Endothelial cell of umbilical vein (primary cell): ENCODE data around the gene ITPRIPL2. TPM values are rescaled to one million over a fixed set of nuclear protein-coding genes. Genes with fewer than 3 reads are reported as not detected.

Experiments
- BruUV-seq: library from RNA; stranded (reverse); fragments of 400-500 nt; replicated peaks from 2 replicates; lab custom pipeline; 2021; lab: Mats Ljungman, UMichigan
- CTCF ChIA-PET: fragments of 300-600, 350-600 bp; sonication (Branson Sonifier 250); formaldehyde crosslinking; loops from one replicate; lab custom pipeline; 2021; ENCODE audit warnings: antibody characterized with exemption, inconsistent platforms; lab: Charles Lee
- POLR2A ChIA-PET: fragments of 300-600, 350-600 bp; sonication (Branson Sonifier 250); formaldehyde crosslinking; loops from one replicate; lab custom pipeline; 2021; ENCODE audit warnings: antibody characterized with exemption, inconsistent platforms; lab: Charles Lee
- DNase-seq: peaks from one replicate; pipeline ENCODE4 v3.0.0-alpha.2; 2011; ENCODE audit warnings: low read depth, low spot score
- FAIRE-seq: peaks from 2 replicates; lab custom pipeline; 2011; peaks lifted over from hg19 to GRCh38; lab: Jason Lieb, UNC
- H2AFZ ChIP-seq: 2 replicates; pipeline ENCODE4 v1.6.0; 2012; ENCODE audit warnings: low read depth, low read length, control low read depth, inconsistent platforms
- H3K27ac ChIP-seq: 2 replicates; pipeline ENCODE4 v1.5.1; 2011; ENCODE audit warnings: low read depth, mild to moderate bottlenecking, control low read depth, low read length, moderate library complexity; ENCODE audit not compliant: insufficient read depth
- H3K27me3 ChIP-seq, 2 experiments: 2 replicates each; pipeline versions ENCODE4 v1.6.0 to v1.6.1; 2011; ENCODE audit warnings: low read length in 2 of 2, mixed read lengths in 1 of 2; ENCODE audit not compliant: control insufficient read depth in 2 of 2, insufficient read depth in 2 of 2
- H3K36me3 ChIP-seq, 2 experiments: 2 replicates in 1 of 2; 3 replicates in 1 of 2; pipeline ENCODE4 v1.5.1; 2011; ENCODE audit warnings: low read length in 2 of 2, mild to moderate bottlenecking in 1 of 2, moderate library complexity in 1 of 2; ENCODE audit not compliant: control insufficient read depth in 2 of 2, insufficient read depth in 2 of 2; ENCODE audit errors: extremely low read depth in 1 of 2
- H3K4me1 ChIP-seq: 3 replicates; pipeline ENCODE4 v1.5.1; 2011; ENCODE audit warnings: mild to moderate bottlenecking, low read length; ENCODE audit not compliant: control insufficient read depth, insufficient read depth; ENCODE audit errors: extremely low read depth
- H3K4me2 ChIP-seq: 2 replicates; pipeline ENCODE4 v1.6.1; 2011; ENCODE audit warnings: low read length, control low read depth, mixed read lengths; ENCODE audit not compliant: insufficient read depth
- H3K4me3 ChIP-seq, 3 experiments: fragments of 200-600 bp in 1 of 3; sonication (generic), shearing (Covaris generic) in 1 of 3; replicated peaks in 1 of 3; 2 replicates each; pipeline ENCODE4 v1.5.1; 2011 to 2016; ENCODE audit warnings: control low read depth in 3 of 3, low read length in 3 of 3, mild to moderate bottlenecking in 2 of 3, inconsistent platforms in 1 of 3, low read depth in 1 of 3, moderate library complexity in 1 of 3; ENCODE audit not compliant: insufficient read depth in 1 of 3
- H3K79me2 ChIP-seq: 2 replicates; pipeline ENCODE4 v1.6.0; 2012; ENCODE audit warnings: low read length, inconsistent platforms; ENCODE audit not compliant: control insufficient read depth, insufficient read depth
- H3K9ac ChIP-seq: replicated peaks from 2 replicates; pipeline ENCODE3; 2011; ENCODE audit warnings: low read length, control low read depth; ENCODE audit not compliant: insufficient read depth; ENCODE audit errors: extremely low read depth
- H3K9me1 ChIP-seq: replicated peaks from 3 replicates; pipeline ENCODE4 v1.6.0; 2011; ENCODE audit warnings: mild to moderate bottlenecking, low read length; ENCODE audit not compliant: control insufficient read depth, insufficient read depth; ENCODE audit errors: extremely low read depth
- H3K9me3 ChIP-seq: replicated peaks from 2 replicates; pipeline ENCODE4 v1.5.1; 2012; ENCODE audit warnings: low read length, inconsistent platforms; ENCODE audit not compliant: control insufficient read depth, insufficient read depth
- H4K20me1 ChIP-seq: replicated peaks from 2 replicates; pipeline ENCODE3; 2011; ENCODE audit warnings: mild to moderate bottlenecking, low read length; ENCODE audit not compliant: control insufficient read depth, insufficient read depth; ENCODE audit errors: extremely low read depth
- FOS ChIP-seq: IDR thresholded peaks from 2 replicates; pipeline ENCODE4 v1.6.1; 2011; ENCODE audit warnings: mild to moderate bottlenecking, low read length, moderate library complexity, borderline replicate concordance; ENCODE audit not compliant: insufficient read depth
- GATA2 ChIP-seq: IDR thresholded peaks from 2 replicates; pipeline ENCODE4 v1.7.0; 2011; ENCODE audit warnings: low read depth, mild to moderate bottlenecking, moderate library complexity, mixed read lengths, low read length; ENCODE audit not compliant: insufficient read length, insufficient read depth
- JUN ChIP-seq: IDR thresholded peaks from 2 replicates; pipeline ENCODE4 v1.6.1; 2011; ENCODE audit warnings: borderline replicate concordance, low read depth; ENCODE audit not compliant: insufficient read length, insufficient read depth
- MYC ChIP-seq: IDR thresholded peaks from one replicate; pipeline ENCODE4 v1.6.1; 2011; ENCODE audit warnings: mild to moderate bottlenecking, low read depth, low read length
- POLR2A ChIP-seq: IDR thresholded peaks from 2 replicates; pipeline ENCODE4 v1.6.1; 2012; ENCODE audit warnings: low read depth, mild to moderate bottlenecking, control low read depth, low read length
- POLR2AphosphoS5 ChIP-seq: IDR thresholded peaks from 2 replicates; pipeline ENCODE4 v1.6.1; 2012; ENCODE audit warnings: low read depth, mild to moderate bottlenecking, control low read depth, low read length, moderate library complexity; ENCODE audit not compliant: insufficient read depth
- dilution Hi-C: fragments of 300-500 bp; cut with MboI; formaldehyde crosslinking; loops from one replicate; pipeline ENCODE4 v1.15.0; 2019; ENCODE audit warnings: low sequenced_read_pairs; ENCODE audit not compliant: extremely low pct_ligation_motif_present
- intact Hi-C: fragments of 100-400 bp; cut with micrococcal nuclease; formaldehyde crosslinking; loops from one replicate; pipeline ENCODE4 v1.10.0; 2022
- polyA plus RNA-seq, 4 experiments: library from polyadenylated mRNA; depleted of rRNA in 3 of 4; stranded (reverse) in 3 of 4; unstranded in 1 of 4; fragments of >200 nt; gene quantifications; 2 replicates each; pipeline versions ENCODE4 v1.2.1 to v1.2.3, GENCODE V29; 2011 to 2012; ENCODE audit warnings: missing spikeins in 1 of 4
- total RNA-seq: library from RNA; stranded (reverse); gene quantifications from 2 replicates; pipeline ENCODE4 v1.2.3, GENCODE V29; 2021
- TF ChIP-seq, protein P1 (sequence below), 2 donors: IDR thresholded peaks; 1 replicate in 1 of 2; 2 replicates in 1 of 2; pipeline ENCODE4 v1.5.1; 2011; ENCODE audit warnings: low read length in 2 of 2, mild to moderate bottlenecking in 2 of 2, moderate library complexity in 2 of 2, control low read depth in 1 of 2, inconsistent platforms in 1 of 2, low read depth in 1 of 2; ENCODE audit not compliant: insufficient read depth in 1 of 2; ENCODE audit errors: extremely low read depth in 1 of 2

Gene ITPRIPL2
- total and polyA plus RNA-seq, 2 donors (not counting 3 experiments of a cell fraction or from before 2014, with no cell fraction given), result 10.9 to 40.8 TPM

- no peak overlapping the region for H3K27ac ChIP-seq
- H4K20me1 ChIP-seq, result no peaks in the 10 kb centered on the region
- H3K36me3 ChIP-seq, result no peaks in the 10 kb centered on the region
- POLR2A ChIA-PET, result no interaction called here
- FAIRE-seq (no peak), DNase-seq (no peak)
- H3K4me1 ChIP-seq, result peaks cover 4% of the 10 kb centered on the region
- H3K4me2 ChIP-seq, result no peak overlapping the region
- no peak overlapping the region for H2AFZ ChIP-seq
- H3K79me2 ChIP-seq, result no peaks in the 10 kb centered on the region
- H3K4me3 ChIP-seq, result no peak overlapping the region
- peaks cover 4 to 8% of the 10 kb centered on the region in 2 experiments for H3K27me3 ChIP-seq
- TF ChIP-seq POLR2AphosphoS5 (no peak), POLR2A (no peak), JUN (no peak), GATA2 (no peak), MYC (no peak), FOS (no peak)
- TF ChIP-seq, protein P1, sequence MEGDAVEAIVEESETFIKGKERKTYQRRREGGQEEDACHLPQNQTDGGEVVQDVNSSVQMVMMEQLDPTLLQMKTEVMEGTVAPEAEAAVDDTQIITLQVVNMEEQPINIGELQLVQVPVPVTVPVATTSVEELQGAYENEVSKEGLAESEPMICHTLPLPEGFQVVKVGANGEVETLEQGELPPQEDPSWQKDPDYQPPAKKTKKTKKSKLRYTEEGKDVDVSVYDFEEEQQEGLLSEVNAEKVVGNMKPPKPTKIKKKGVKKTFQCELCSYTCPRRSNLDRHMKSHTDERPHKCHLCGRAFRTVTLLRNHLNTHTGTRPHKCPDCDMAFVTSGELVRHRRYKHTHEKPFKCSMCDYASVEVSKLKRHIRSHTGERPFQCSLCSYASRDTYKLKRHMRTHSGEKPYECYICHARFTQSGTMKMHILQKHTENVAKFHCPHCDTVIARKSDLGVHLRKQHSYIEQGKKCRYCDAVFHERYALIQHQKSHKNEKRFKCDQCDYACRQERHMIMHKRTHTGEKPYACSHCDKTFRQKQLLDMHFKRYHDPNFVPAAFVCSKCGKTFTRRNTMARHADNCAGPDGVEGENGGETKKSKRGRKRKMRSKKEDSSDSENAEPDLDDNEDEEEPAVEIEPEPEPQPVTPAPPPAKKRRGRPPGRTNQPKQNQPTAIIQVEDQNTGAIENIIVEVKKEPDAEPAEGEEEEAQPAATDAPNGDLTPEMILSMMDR (IDR thresholded peaks at IDR 0.05; ENCODE audit: extremely low read depth in 1 of 2, insufficient read depth in 1 of 2, low read depth in 1 of 2, low read length in 2 of 2), result no peak
- dilution Hi-C loops, result no loop called here
- H3K9ac ChIP-seq, result no peak overlapping the region
- intact Hi-C loops, result no loop called here
- CTCF ChIA-PET, result interaction anchor here (1.5 to 4.2 kb wide), 2 partner anchors 9 to 38 kb away, joined by 5 to 19 read pairs; no protein-coding TSS in a partner anchor
- H3K9me3 ChIP-seq, result no peaks in the 10 kb centered on the region
- BruUV-seq, result no TSS peak
- H3K9me1 ChIP-seq, result no peaks in the 10 kb centered on the region
Measured at GRCh38 chr16:19140396-19140795, 26.6 kb downstream of the ITPRIPL2 start.
